Thyroid gland (tissue), 4 donors: Measurements from ENCODE around the gene SLC5A1. TPM values are rescaled to one million over a fixed set of nuclear protein-coding genes. Genes with fewer than 3 reads are reported as not detected.

Experiments used
- DNase-seq, 2 donors: peaks; one replicate each; pipeline ENCODE4 v3.0.0-alpha.2; 2019
- H3K27ac ChIP-seq, 3 donors: fragments of 200-600 bp; sonication (generic); 1 replicate in 2 of 3; 2 replicates in 1 of 3; pipeline ENCODE4 v1.5.1; 2016 to 2019; ENCODE audit warnings: mild to moderate bottlenecking in 1 of 3, moderate library complexity in 1 of 3
- H3K27me3 ChIP-seq: fragments of 200-600 bp; sonication (generic); one replicate; pipeline ENCODE4 v1.5.1; 2019
- H3K36me3 ChIP-seq, 2 donors: fragments of 200-600 bp; sonication (generic); one replicate each; pipeline ENCODE4 v1.5.1; 2016 to 2019
- H3K4me1 ChIP-seq, 2 donors: fragments of 200-600 bp; sonication (generic); one replicate each; pipeline ENCODE4 v1.5.1; 2017 to 2019
- H3K4me3 ChIP-seq, 3 donors: fragments of 200-600 bp; sonication (generic); replicated peaks in 1 of 3; 1 replicate in 2 of 3; 2 replicates in 1 of 3; pipeline ENCODE4 v1.5.1; 2016; ENCODE audit warnings: mild to moderate bottlenecking in 1 of 3
- H3K9me3 ChIP-seq: fragments of 200-600 bp; sonication (generic); one replicate; pipeline ENCODE4 v1.5.1; 2017
- CTCF ChIP-seq, 6 experiments: fragments of 200-600 bp in 3 of 6; fragments of 450-650 bp in 3 of 6; sonication (generic) in 3 of 6; IDR thresholded peaks; one replicate each; pipeline ENCODE4 v1.5.1; 2016 to 2019; ENCODE audit warnings: antibody characterized with exemption in 6 of 6, mild to moderate bottlenecking in 2 of 6, inconsistent platforms in 1 of 6, moderate library complexity in 1 of 6
- POLR2A ChIP-seq, 2 donors: fragments of 450-650 bp; IDR thresholded peaks; one replicate each; pipeline ENCODE4 v1.6.1; 2017; ENCODE audit warnings: antibody characterized with exemption in 2 of 2, mild to moderate bottlenecking in 2 of 2, moderate library complexity in 1 of 2
- WGBS, 2 donors: methylation state at CpG; one replicate each; pipeline ENCODE4 v1.1.5; 2017; 5-methylcytosine and 5-hydroxymethylcytosine counted together
- intact Hi-C: fragments of 100-400 bp; cut with DNase I; formaldehyde crosslinking; loops from one replicate; pipeline ENCODE4 v1.15.1; 2023
- total RNA-seq, 4 donors: library from RNA; depleted of rRNA; stranded (reverse); fragments of >200 nt; gene quantifications; one replicate each; pipeline ENCODE4 v1.2.3, GENCODE V29; 2016

Gene SLC5A1
- total RNA-seq, 4 donors from 2014 or later = not detected

- Histone ChIP-seq H3K9me3 (no peaks in the 10 kb centered on the region), H3K4me1 (no peaks in the 10 kb centered on the region), H3K27ac (no peak overlapping the region), H3K36me3 (no peaks in the 10 kb centered on the region), H3K27me3 (no peaks in the 10 kb centered on the region), H3K4me3 (no peak overlapping the region)
- TF ChIP-seq POLR2A (IDR thresholded peaks at IDR 0.05) = no peak
- DNase-seq = no peak
- WGBS, 2 donors = 75 to 77% methylated on average over 3 of the region's 3 CpGs
- intact Hi-C loops = no loop called here
Measured at GRCh38 chr22:32044913-32045312, 1.9 kb downstream of the SLC5A1 start.

DNA sequence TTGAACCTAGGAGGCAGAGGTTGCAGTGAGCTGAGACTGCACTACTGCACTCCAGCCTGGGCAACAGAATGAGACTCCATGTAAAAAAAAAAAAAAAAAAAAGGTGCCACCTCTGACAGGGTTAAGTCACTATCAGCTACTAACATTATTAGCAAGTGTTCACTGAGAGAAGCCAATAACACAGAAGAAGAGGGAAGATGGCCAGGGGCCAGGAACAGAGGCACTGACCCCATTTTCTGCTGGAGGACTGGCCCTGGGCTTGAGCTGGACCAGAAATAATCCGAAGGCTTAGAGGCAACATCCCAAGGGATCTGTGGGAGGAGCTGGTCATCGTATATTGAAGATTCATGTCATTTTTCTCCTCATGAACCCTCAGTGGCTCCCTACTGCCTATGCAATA lies 5.0 kb downstream of the SLC5A1 start:
- no peak for DNase-seq
- 79 to 84% methylated on average over 2 of the region's 2 CpGs for WGBS, 2 donors
- no peaks in the 10 kb centered on the region for H3K27me3 ChIP-seq
- no peaks in the 10 kb centered on the region for H3K9me3 ChIP-seq
- intact Hi-C loops = no loop called here
- TF ChIP-seq CTCF (IDR thresholded peaks at IDR 0.05) (no peak), POLR2A (IDR thresholded peaks at IDR 0.05) (no peak)
- H3K4me3 ChIP-seq = no peak overlapping the region
- H3K36me3 ChIP-seq = no peaks in the 10 kb centered on the region
- H3K27ac ChIP-seq = no peak overlapping the region
- H3K4me1 ChIP-seq = no peaks in the 10 kb centered on the region

DNA sequence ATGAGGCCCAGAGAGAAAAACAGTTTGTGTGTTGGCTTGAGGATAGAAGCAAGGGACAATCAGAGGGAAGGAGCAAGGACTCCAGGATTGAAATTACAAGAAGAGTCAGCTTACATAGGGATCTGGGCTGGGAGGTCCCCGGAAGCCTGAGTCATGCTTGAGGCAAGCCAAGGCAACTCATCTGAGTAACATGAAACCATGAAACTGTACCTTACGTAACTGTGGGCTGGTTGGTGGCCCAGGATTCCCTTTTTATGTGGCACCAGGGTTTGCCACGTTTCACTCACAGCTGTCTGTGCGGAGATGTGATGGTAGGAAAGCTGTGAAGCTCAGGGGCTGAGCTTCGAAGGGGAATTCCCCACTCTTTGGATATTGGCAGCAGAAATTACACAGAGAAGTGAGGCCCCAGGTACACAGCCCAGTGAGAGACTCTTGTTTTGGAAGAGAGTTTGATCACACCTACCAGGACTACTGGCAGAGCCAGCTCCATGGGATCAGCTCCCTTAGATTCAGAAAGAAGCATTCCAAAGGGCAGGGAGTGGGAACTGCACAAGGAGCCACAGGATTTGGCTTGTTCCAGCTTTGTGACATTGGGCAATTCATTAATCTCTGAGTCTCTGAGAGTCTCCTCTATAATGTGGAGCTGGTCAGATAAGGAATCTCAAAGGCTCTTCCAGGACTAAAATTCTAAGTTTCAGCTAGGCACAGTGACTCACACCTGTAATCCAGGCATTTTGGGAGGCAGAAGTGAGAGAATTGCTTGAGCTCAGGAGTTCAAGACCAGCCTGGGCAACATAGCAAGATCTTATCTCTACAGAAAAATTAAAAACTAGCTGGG lies 7.8 kb downstream of the SLC5A1 start:
- H3K27me3 ChIP-seq = no peaks in the 10 kb centered on the region
- no peak overlapping the region for H3K27ac ChIP-seq
- no peaks in the 10 kb centered on the region for H3K4me1 ChIP-seq
- no peaks in the 10 kb centered on the region for H3K9me3 ChIP-seq
- H3K4me3 ChIP-seq = no peak overlapping the region
- no peaks in the 10 kb centered on the region for H3K36me3 ChIP-seq
- peak; percentile 3 to 8 for DNase-seq
- 33 to 70% methylated on average over 2 to 5 of the region's 5 CpGs for WGBS, 2 donors
- intact Hi-C loops = no loop called here
- no peak for TF ChIP-seq POLR2A (IDR thresholded peaks at IDR 0.05)
- no peak for TF ChIP-seq CTCF (IDR thresholded peaks at IDR 0.05)

DNA sequence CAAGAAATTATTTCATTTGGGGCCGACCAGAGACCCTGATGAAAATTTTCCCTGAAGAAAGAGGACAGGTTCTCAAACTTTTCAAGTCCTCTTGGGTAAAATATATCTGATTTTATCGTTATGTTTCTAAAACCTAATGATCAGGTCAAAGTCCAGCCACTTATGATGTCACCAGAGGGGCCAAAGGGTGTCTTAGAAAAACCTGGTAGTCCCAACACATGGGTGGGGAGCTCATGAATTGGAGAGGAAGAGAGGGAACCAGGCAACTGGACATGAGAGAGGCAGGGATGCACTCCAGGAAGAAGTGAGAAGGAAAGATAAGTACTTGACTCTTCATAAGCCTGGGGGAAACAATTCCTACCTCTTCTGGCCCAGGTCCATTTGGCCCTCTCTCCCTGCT lies 9.2 kb downstream of the SLC5A1 start:
- H3K4me1 ChIP-seq = no peaks in the 10 kb centered on the region
- 91 to 97% methylated on average over 2 of the region's 2 CpGs for whole genome bisulfite sequencing, 2 donors
- H3K9me3 ChIP-seq = no peaks in the 10 kb centered on the region
- H3K36me3 ChIP-seq = no peaks in the 10 kb centered on the region
- no peak overlapping the region for H3K4me3 ChIP-seq
- intact Hi-C loops = no loop called here
- TF ChIP-seq CTCF (IDR thresholded peaks at IDR 0.05) (no peak), POLR2A (IDR thresholded peaks at IDR 0.05) (no peak)
- no peaks in the 10 kb centered on the region for H3K27me3 ChIP-seq
- H3K27ac ChIP-seq = no peak overlapping the region
- no peak for DNase-seq

GRCh38 chr22:32052936-32053791 lies 10.1 kb downstream of the SLC5A1 start:
- WGBS, 2 donors = 83 to 87% methylated on average over 5 of the region's 5 CpGs
- intact Hi-C loops = no loop called here
- Histone ChIP-seq H3K4me1 (no peaks in the 10 kb centered on the region), H3K4me3 (no peak overlapping the region), H3K27ac (no peak overlapping the region), H3K36me3 (no peaks in the 10 kb centered on the region), H3K9me3 (no peaks in the 10 kb centered on the region), H3K27me3 (no peaks in the 10 kb centered on the region)
- DNase-seq = no peak
- no peak for TF ChIP-seq CTCF (IDR thresholded peaks at IDR 0.05)
- TF ChIP-seq POLR2A (IDR thresholded peaks at IDR 0.05) = no peak
